IPS-20b (cell line): ENCODE measurements around the gene SPACA7.

Source experiments
- H3K27ac ChIP-seq: one replicate; pipeline ENCODE4 v1.5.1; 2013; ENCODE audit warnings: low read length
- H3K27me3 ChIP-seq: 2 replicates; pipeline ENCODE4 v1.6.1; 2013; ENCODE audit warnings: mild to moderate bottlenecking, low read length, inconsistent platforms; ENCODE audit not compliant: insufficient read depth
- H3K36me3 ChIP-seq: 2 replicates; pipeline ENCODE4 v1.6.1; 2013; ENCODE audit warnings: low read depth, mild to moderate bottlenecking, inconsistent platforms, low read length, moderate library complexity; ENCODE audit not compliant: insufficient read depth
- H3K4me1 ChIP-seq: 2 replicates; pipeline ENCODE4 v1.6.1; 2013; ENCODE audit warnings: mild to moderate bottlenecking, control low read depth, inconsistent platforms, low read length, moderate library complexity; ENCODE audit not compliant: insufficient read depth
- H3K4me3 ChIP-seq: 2 replicates; pipeline ENCODE4 v1.5.1; 2013; ENCODE audit warnings: mild to moderate bottlenecking, low read length, inconsistent platforms
- H3K9ac ChIP-seq: 2 replicates; pipeline ENCODE4 v1.6.1; 2013; ENCODE audit warnings: low read depth, mild to moderate bottlenecking, inconsistent platforms, low read length, moderate library complexity
- H3K9me3 ChIP-seq: 2 replicates; pipeline ENCODE4 v1.6.1; 2013; ENCODE audit warnings: mild to moderate bottlenecking, low read depth, low read length, inconsistent platforms; ENCODE audit not compliant: insufficient read depth

SPACA7 gene

DNA sequence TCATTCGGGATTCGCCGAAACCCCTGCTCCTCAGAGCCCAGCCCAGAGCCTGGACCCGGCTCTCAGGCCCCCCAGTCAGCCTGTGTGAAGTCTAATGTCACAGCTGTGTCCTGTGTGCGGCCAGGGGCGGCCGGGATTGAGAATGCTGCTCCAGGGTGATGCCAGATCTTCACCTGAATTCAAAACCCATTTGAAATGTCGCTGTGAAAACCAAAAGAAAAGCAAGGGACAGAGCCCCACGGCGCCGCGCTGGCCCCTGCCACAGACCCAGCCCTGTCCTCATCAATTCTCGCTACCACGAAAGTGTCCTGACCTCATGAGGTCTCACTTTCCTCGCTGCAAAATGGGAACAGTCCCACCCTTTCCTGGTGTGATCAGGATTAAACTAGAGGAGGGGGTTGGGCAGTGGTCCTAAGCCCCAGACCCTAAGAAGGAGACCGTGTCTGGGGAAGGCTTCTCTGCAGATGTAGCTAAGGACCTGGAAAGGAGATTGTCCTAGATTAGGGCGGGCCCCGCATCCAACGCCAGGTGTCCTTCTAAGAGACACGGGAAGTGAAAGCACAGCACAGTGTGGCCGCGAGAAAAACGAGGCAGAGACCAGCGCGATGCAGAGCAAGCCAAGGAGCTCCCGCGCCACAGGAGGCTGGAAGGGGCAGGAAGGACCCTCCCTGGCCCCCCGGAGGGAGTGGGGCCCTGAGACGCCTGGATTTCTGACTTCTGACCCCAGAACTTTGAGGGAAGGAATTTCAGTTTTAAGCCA, 34.0 kb upstream of the SPACA7 start:
- H3K9me3 ChIP-seq: no peaks in the 10 kb centered on the region
- H3K27me3 ChIP-seq: peaks cover 66% of the 10 kb centered on the region
- peaks cover 18% of the 10 kb centered on the region; the same call in 1 of the 2 replicates for H3K4me1 ChIP-seq
- H3K36me3 ChIP-seq: no peaks in the 10 kb centered on the region
- H3K9ac ChIP-seq: no peak overlapping the region
- H3K27ac ChIP-seq: no peak overlapping the region
- H3K4me3 ChIP-seq: no peak overlapping the region

DNA sequence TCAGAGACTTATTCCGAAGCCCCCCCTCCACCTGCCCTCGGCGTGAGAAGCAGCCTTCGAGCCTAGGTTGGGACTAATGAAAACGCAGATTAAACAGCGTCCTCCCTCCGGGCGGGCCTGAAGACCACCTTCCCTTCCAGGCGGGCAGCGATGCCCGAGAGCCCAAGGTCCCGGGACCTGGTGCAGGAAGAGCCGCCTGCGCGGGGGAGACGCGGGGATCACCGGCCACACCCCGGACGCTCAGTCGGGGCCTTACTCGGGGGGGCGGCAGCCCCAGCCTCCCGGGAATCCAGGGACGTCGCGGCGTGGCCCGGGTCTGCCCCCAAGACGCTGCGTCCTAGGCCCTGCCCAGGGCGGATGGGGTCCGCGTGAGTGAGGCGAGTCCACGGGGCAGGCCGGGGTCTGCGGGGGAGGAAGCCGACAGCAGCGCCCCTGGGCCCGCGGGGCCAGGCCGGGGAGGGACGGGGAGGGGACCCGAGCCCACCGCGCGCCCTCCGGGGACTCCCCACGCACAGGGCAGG, 33.3 kb upstream of the SPACA7 start:
- Histone ChIP-seq H3K4me3 (no peak overlapping the region), H3K27me3 (peaks cover 74% of the 10 kb centered on the region), H3K27ac (no peak overlapping the region)

DNA sequence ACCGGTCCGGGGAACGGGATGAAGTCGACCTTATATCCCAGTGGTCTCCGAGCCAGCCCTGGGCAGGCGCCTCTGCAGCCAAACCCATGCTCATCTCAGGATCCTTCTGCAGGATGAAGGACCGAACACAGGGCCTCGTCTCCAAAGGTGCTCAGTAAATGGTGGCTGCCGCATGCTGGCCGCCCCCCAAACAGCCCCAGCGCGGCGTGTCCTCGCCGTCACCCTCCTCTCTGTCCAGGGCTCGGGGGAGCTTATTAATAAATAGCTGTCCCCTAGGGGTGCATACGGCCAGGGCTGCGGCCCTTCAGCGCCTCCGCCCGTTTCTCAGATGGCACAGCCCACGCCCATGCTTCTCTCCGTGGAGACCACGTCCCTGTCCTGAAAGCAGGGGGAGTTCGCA, 32.6 kb upstream of the SPACA7 start:
- Histone ChIP-seq H3K27ac (no peak overlapping the region), H3K27me3 (peaks cover 73% of the 10 kb centered on the region), H3K9ac (no peak overlapping the region), H3K4me3 (no peak overlapping the region), H3K9me3 (no peaks in the 10 kb centered on the region), H3K36me3 (no peaks in the 10 kb centered on the region), H3K4me1 (peaks cover 31% of the 10 kb centered on the region)

More for the DNA sequence above, 33.3 kb upstream of the SPACA7 start:
- no peaks in the 10 kb centered on the region for H3K36me3 ChIP-seq
- peaks cover 26% of the 10 kb centered on the region for H3K4me1 ChIP-seq
- no peak overlapping the region for H3K9ac ChIP-seq
- H3K9me3 ChIP-seq: no peaks in the 10 kb centered on the region

DNA sequence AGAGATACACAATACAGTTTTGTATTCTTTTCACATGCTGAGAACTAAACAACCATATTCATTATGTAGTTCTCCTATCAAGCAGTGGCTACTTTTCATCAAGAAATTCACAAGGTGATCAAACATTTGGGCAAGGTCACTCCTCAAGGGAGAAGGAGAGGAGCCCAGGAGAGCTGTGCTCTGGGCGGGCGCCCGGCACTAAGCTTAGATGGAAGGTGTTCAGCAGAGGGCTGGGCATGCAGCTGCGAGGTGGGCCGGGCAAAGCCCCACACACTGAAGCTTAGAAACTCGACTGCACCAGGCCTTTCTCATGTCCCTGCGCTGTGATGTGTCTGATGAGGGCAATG, 30.4 kb upstream of the SPACA7 start:
- no peak overlapping the region for H3K4me3 ChIP-seq
- H3K36me3 ChIP-seq: no peaks in the 10 kb centered on the region
- H3K27ac ChIP-seq: no peak overlapping the region
- H3K9ac ChIP-seq: no peak overlapping the region
- no peaks in the 10 kb centered on the region for H3K9me3 ChIP-seq
- H3K27me3 ChIP-seq: peaks cover 83% of the 10 kb centered on the region
- H3K4me1 ChIP-seq: peaks cover 33% of the 10 kb centered on the region

DNA sequence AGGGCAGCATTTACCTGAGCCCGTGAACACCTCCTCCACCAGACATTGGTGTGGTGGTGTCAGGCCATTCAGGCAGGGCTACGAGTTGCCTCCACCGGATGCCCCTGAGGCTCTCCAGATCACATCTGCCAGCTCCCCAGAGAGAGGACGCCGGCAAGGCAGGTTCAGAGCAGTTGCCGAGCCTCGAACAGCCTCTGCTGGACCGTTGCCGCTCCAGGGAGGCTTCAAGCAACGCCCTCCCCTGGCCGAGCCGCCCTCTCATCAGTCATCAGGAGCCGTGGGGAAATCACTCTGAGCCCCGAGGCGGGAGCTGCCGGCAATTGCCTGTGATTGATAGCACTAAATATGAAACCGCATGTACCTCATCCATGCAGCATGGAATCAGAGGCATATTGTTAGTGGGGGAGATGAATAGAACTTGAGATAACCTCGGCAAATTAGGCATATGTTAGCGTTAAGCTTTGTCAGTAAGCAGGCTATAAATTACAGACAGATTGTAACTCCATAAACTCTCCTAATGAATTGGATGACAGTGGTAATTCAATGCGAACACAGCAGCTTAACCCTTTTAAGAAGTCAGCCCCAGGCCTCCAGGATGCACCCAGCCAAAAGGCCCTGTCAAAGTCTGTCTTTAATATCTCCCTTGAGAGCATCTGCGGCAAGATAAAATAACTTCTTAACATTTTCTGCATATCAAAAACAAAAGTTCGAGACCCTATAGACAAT, 29.8 kb upstream of the SPACA7 start:
- Histone ChIP-seq H3K9me3 (no peaks in the 10 kb centered on the region), H3K36me3 (no peaks in the 10 kb centered on the region), H3K4me3 (peak overlapping the region; percentile 37; the same call in 1 of the 2 replicates), H3K4me1 (peaks cover 36% of the 10 kb centered on the region), H3K27me3 (peaks cover 83% of the 10 kb centered on the region), H3K27ac (no peak overlapping the region), H3K9ac (no peak overlapping the region)

DNA sequence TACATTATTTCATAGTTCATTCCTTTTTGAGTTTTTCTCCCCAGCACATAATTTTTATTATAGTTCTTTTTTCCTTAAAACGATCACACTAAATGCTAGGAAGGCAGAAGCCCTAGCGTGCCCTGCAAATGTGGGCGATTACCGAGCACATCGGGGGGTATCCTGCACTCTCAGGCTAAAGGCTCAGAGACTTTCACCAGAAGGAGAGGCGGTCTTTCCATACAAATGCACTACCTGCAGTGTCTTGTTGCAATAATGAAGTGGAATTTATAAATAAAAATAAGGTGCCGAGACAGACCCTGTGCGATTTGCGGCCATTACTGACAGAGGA, 29.3 kb upstream of the SPACA7 start:
- H3K9me3 ChIP-seq: no peaks in the 10 kb centered on the region
- peaks cover 81% of the 10 kb centered on the region for H3K27me3 ChIP-seq
- no peak overlapping the region for H3K9ac ChIP-seq
- H3K36me3 ChIP-seq: no peaks in the 10 kb centered on the region
- H3K4me1 ChIP-seq: peaks cover 40% of the 10 kb centered on the region
- H3K4me3 ChIP-seq: peak overlapping the region; percentile 37; the same call in 1 of the 2 replicates
- H3K27ac ChIP-seq: no peak overlapping the region

DNA sequence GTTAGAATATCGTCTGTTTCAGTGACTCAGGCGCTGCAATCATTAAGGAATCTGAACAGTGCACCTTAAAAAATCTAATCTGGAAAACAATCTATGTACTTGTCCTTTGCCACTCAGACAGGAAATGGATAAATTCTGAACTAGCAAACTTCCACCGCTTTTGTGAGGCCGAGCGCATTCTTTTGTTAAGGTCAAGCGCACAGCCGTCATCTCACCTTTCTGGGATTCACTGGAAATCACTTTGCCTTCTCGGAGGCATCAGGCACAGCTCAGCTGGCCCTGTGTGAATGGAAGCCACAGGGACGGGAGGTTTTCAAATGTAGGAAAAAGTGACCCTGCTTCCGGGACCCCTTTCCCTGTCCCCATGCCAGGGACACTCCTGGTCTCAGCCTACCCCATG, 28.2 kb upstream of the SPACA7 start:
- Histone ChIP-seq H3K4me3 (no peak overlapping the region), H3K9me3 (no peaks in the 10 kb centered on the region), H3K36me3 (no peaks in the 10 kb centered on the region), H3K27ac (no peak overlapping the region), H3K9ac (no peak overlapping the region), H3K4me1 (peaks cover 50% of the 10 kb centered on the region), H3K27me3 (peaks cover 73% of the 10 kb centered on the region)

DNA sequence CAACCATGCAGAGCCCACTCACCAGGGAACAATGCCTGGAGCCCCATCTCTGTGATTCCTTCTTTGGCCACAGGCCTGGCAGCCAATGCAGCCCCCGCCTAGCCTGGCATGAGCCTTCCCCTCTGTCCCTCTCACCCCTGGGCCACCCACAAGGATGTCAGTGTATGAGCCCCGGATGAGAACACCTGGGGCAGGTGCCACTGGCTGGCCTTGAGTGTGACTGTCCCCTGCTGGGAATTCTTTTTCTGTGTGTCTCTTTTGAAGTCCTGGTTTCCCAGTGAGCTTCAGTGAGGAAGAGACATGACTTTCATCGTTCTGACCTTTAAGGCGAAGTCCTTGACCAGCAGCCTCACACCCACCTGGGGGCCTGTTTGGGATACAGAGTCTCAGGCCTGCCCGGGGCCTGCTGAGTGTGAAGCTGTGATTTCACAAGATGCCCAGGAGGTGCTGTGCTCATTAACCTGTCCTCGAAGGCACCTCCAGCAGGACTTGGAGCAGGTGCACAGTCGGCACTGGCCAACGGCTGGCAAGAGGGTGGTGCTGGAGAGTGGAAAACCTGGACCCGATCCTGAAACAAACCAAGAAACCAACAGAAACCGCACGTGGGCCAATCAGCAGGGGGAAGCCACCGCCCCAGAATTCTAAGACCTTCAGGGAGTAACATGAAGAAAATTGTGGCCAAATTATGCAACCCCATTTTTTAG, 27.4 kb upstream of the SPACA7 start:
- H3K27me3 ChIP-seq: peaks cover 67% of the 10 kb centered on the region
- peaks cover 53% of the 10 kb centered on the region for H3K4me1 ChIP-seq
- H3K9ac ChIP-seq: no peak overlapping the region
- H3K4me3 ChIP-seq: no peak overlapping the region
- no peaks in the 10 kb centered on the region for H3K9me3 ChIP-seq
- H3K27ac ChIP-seq: no peak overlapping the region
- no peaks in the 10 kb centered on the region for H3K36me3 ChIP-seq

DNA sequence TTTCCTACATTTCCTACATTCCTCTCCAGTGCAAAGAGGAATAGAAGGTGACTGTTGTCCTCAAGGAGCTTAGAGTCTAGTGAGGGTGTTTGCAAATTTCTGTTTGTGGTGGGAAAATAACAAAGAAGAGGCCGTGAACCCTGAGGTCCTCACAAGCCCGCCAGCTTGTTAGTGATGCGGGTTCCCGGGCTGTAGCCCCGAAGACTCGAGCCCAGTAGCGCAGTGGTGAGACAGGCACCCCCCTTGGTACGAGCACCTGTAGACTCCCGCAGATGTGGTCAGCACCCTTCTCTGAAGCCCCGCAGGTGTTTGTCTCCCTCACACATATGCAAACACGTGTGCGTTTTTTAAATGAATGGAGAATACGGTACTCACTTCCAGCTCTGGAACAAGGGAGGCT, 26.5 kb upstream of the SPACA7 start:
- Histone ChIP-seq H3K9me3 (no peaks in the 10 kb centered on the region), H3K4me1 (peaks cover 53% of the 10 kb centered on the region), H3K27me3 (peaks cover 58% of the 10 kb centered on the region), H3K36me3 (no peaks in the 10 kb centered on the region), H3K27ac (no peak overlapping the region), H3K4me3 (no peak overlapping the region), H3K9ac (no peak overlapping the region)

DNA sequence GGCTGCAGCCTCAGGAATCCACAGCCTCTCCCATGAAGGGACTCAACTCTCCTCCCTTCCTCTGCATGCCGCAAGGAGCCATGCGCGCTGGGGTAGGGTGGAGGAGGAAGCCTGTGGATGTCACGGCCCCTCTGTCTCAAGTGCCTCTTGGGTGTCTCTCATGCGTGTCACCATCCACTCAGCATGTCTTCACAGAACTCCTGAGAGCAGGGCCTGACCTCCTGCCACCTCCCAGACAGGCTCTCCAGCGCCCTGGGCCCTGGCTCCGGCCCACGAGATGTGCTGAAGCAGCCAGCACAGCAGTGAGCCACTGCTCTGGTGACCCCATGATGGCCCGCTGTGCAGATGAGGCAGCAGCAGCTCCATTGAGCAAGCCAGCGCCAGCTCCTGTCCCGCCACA, 25.9 kb upstream of the SPACA7 start:
- peaks cover 52% of the 10 kb centered on the region for H3K27me3 ChIP-seq
- H3K9me3 ChIP-seq: no peaks in the 10 kb centered on the region
- H3K4me3 ChIP-seq: no peak overlapping the region
- H3K36me3 ChIP-seq: no peaks in the 10 kb centered on the region
- no peak overlapping the region for H3K9ac ChIP-seq
- no peak overlapping the region for H3K27ac ChIP-seq
- H3K4me1 ChIP-seq: peaks cover 50% of the 10 kb centered on the region

DNA sequence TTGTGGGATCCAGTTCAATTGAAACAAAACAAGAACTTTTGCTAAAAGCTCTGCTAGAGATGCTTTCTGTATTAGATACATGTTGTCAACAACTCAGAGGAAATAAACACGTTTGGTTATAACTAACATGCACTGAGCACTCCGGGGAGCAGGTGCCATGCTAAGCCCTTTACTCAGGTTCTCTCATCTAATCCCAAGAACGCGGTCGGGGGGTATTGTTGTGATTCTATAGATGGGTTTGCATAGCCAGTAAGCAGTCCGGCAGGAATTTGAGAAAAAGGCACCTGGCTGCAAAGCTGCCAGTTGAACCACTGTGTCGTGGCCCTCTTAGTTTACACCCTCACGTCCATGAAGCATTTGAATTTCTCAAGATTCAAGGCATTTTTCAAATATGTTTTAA, 24.3 kb upstream of the SPACA7 start:
- Histone ChIP-seq H3K27me3 (peaks cover 37% of the 10 kb centered on the region), H3K4me1 (peaks cover 37% of the 10 kb centered on the region), H3K4me3 (peak overlapping the region; percentile 38; the same call in 1 of the 2 replicates), H3K36me3 (no peaks in the 10 kb centered on the region), H3K9me3 (no peaks in the 10 kb centered on the region), H3K9ac (peak overlapping the region; percentile 10; the same call in 1 of the 2 replicates), H3K27ac (no peak overlapping the region)
